Lung (tissue), 14 donors: ENCODE results near the gene ANKRD30BL. TPM values are rescaled to one million over a fixed set of nuclear protein-coding genes. Genes with fewer than 3 reads are reported as not detected.
"Not testable (repeated sequence)": the region's sequence is repeated elsewhere in the genome, so short reads cannot be mapped to it uniquely, and the experiment has no call there.

Experiments
- ATAC-seq: fragments of 200-7000 bp; cut with Tn5 transposase; one replicate; pipeline ENCODE4 v1.9.1; 2020; ENCODE audit warnings: moderate number of reproducible peaks; ENCODE audit not compliant: insufficient read depth, low FRiP score
- DNase-seq, 3 donors: peaks; one replicate each; pipeline ENCODE4 v3.0.0-alpha.2; 2013 to 2017
- H3K27ac ChIP-seq, 2 donors: one replicate each; pipeline ENCODE4 v1.5.1; 2013; ENCODE audit warnings: mild to moderate bottlenecking in 2 of 2, moderate library complexity in 2 of 2, control low read depth in 1 of 2, inconsistent platforms in 1 of 2, low read depth in 1 of 2, low read length in 1 of 2
- H3K27me3 ChIP-seq, 3 donors: one replicate each; pipeline ENCODE4 v1.5.1; 2013; ENCODE audit warnings: low read length in 2 of 3; ENCODE audit not compliant: control insufficient read depth in 3 of 3, insufficient read depth in 3 of 3
- H3K36me3 ChIP-seq, 4 donors: one replicate each; pipeline ENCODE4 v1.5.1; 2013; ENCODE audit warnings: low read length in 4 of 4, mild to moderate bottlenecking in 1 of 4, moderate library complexity in 1 of 4; ENCODE audit not compliant: control insufficient read depth in 4 of 4, insufficient read depth in 4 of 4
- H3K4me1 ChIP-seq, 5 donors: one replicate each; pipeline ENCODE4 v1.5.1; 2013; ENCODE audit warnings: low read length in 5 of 5, mild to moderate bottlenecking in 2 of 5, moderate library complexity in 1 of 5; ENCODE audit not compliant: control insufficient read depth in 5 of 5, insufficient read depth in 5 of 5
- H3K4me3 ChIP-seq: one replicate; pipeline ENCODE4 v1.5.1; 2013; ENCODE audit warnings: mild to moderate bottlenecking, control low read depth, moderate library complexity
- H3K9ac ChIP-seq, 2 donors: one replicate each; pipeline ENCODE4 v1.5.1; 2013; ENCODE audit warnings: low read length in 2 of 2, control low read depth in 1 of 2; ENCODE audit not compliant: insufficient read depth in 1 of 2
- H3K9me3 ChIP-seq, 4 donors: one replicate each; pipeline ENCODE4 v1.5.1; 2013; ENCODE audit warnings: low read length in 3 of 4, mild to moderate bottlenecking in 1 of 4, moderate library complexity in 1 of 4; ENCODE audit not compliant: control insufficient read depth in 4 of 4, insufficient read depth in 3 of 4
- WGBS, 2 donors: extraction: QIAGEN DNeasy Blood & Tissue Kit; methylation state at CpG; one replicate each; pipeline ENCODE4 v1.1.7; 2013; 5-methylcytosine and 5-hydroxymethylcytosine counted together
- long read RNA-seq, 5 donors: transcript quantifications; one replicate each; lab custom pipeline, GENCODE V29; 2026
- polyA plus RNA-seq, 2 donors: library from polyadenylated mRNA; stranded (reverse); fragments of 200-250 nt; gene quantifications; one replicate each; pipeline ENCODE4 v1.2.1, GENCODE V29; 2013
- total RNA-seq, 2 donors: library from RNA; depleted of rRNA in 1 of 2; stranded (reverse); fragments of >200 nt in 1 of 2; gene quantifications; one replicate each; pipeline ENCODE4 v1.2.1, GENCODE V29; 2014 to 2021
- donor health status: Bipolar disorder and iron deficiency.
- donor health status: healthy.
- donor health status: DM: yes; HTN: yes; CAD: no.

The ANKRD30BL gene
- total RNA-seq (1 to 10 TPM in 1 of 2 donors, not detected in 1; 3.8 TPM), polyA plus RNA-seq (not detected)
- long read RNA-seq, donor 1 = 0 reads
- long read RNA-seq, donor 2 = 0 reads
- long read RNA-seq, donor 3 = 0 reads
- long read RNA-seq, donor 4 = 0 reads
- long read RNA-seq, donor 5 = 0 reads

- not testable (repeated sequence) for H3K9me3 ChIP-seq, H3K9ac ChIP-seq, ATAC-seq, H3K27ac ChIP-seq, H3K27me3 ChIP-seq, H3K4me3 ChIP-seq, H3K36me3 ChIP-seq, H3K4me1 ChIP-seq, DNase-seq
- 88 to 93% methylated on average over 46 to 48 of the region's 48 CpGs for WGBS, 2 donors
Observed at GRCh38 chr2:132161161-132162124, at the start of gene ANKRD30BL. Gene ANKRD30BL (minus strand): TSS chr2:132161952. CDS start chr2:132161705, 247 bp downstream.

- WGBS, 2 donors = 29 to 61% methylated on average over 2 of the region's 2 CpGs
- ATAC-seq, H3K9ac ChIP-seq, H3K4me3 ChIP-seq, H3K9me3 ChIP-seq, DNase-seq, H3K4me1 ChIP-seq, H3K27ac ChIP-seq, H3K27me3 ChIP-seq, H3K36me3 ChIP-seq: not testable (repeated sequence)
Observed at GRCh38 chr2:132202866-132203265, 41.1 kb upstream of the ANKRD30BL start.

GRCh38 chr2:132192854-132193253 is 31.1 kb upstream of the ANKRD30BL start:
- not testable (repeated sequence) for ATAC-seq, DNase-seq, H3K9me3 ChIP-seq, H3K9ac ChIP-seq, H3K4me3 ChIP-seq, H3K4me1 ChIP-seq, H3K27me3 ChIP-seq, H3K27ac ChIP-seq, H3K36me3 ChIP-seq
- WGBS, 2 donors = 75 to 76% methylated on average over 5 of the region's 5 CpGs

GRCh38 chr2:132167100-132167499 is 5.3 kb upstream of the ANKRD30BL start:
- not testable (repeated sequence) for H3K27ac ChIP-seq, H3K9ac ChIP-seq, H3K27me3 ChIP-seq, H3K9me3 ChIP-seq, H3K4me1 ChIP-seq, ATAC-seq, H3K36me3 ChIP-seq, DNase-seq, H3K4me3 ChIP-seq
- 73% methylated on average over 1 of the region's 1 CpG for WGBS, 2 donors

- not testable (repeated sequence) for H3K4me1 ChIP-seq, H3K27ac ChIP-seq, H3K27me3 ChIP-seq, DNase-seq, H3K9ac ChIP-seq, ATAC-seq, H3K4me3 ChIP-seq, H3K36me3 ChIP-seq, H3K9me3 ChIP-seq
- 90 to 96% methylated on average over 24 to 33 of the region's 33 CpGs for WGBS, 2 donors
Observed at GRCh38 chr2:132162125-132162660, 441 bp upstream of the ANKRD30BL start.
